MCF 10A (cell line): ENCODE data around the gene WWC2. TPM values are rescaled to one million over a fixed set of nuclear protein-coding genes. Genes with fewer than 3 reads are reported as not detected.

ENCODE experiments used
- BruUV-seq: library from RNA; stranded (reverse); fragments of 400-500 nt; replicated peaks from 2 replicates; lab custom pipeline; 2021; lab: Mats Ljungman, UMichigan
- CTCF ChIA-PET: fragments of 300-600 bp; sonication (Branson Sonifier 250); formaldehyde crosslinking; extraction: SDS; loops from one replicate; lab custom pipeline; 2021; ENCODE audit warnings: antibody characterized with exemption, inconsistent platforms; lab: Yijun Ruan, JAX
- POLR2A ChIA-PET: fragments of 300-600, 350-650 bp; sonication (Branson Sonifier 250); formaldehyde crosslinking; extraction: SDS; loops from one replicate; lab custom pipeline; 2020; ENCODE audit warnings: antibody characterized with exemption, inconsistent platforms; lab: Yijun Ruan, JAX
- DNase-seq: peaks from one replicate; pipeline ENCODE4 v3.0.0-alpha.2; 2018; ENCODE audit not compliant: unreplicated experiment
- H3K27ac Mint-ChIP-seq: one replicate; pipeline ENCODE4 v1.8.0; 2022; ENCODE audit warnings: mild to moderate bottlenecking, low read depth, mixed read lengths; ENCODE audit not compliant: unreplicated experiment
- H3K27me3 Mint-ChIP-seq: one replicate; pipeline ENCODE4 v1.8.0; 2022; ENCODE audit warnings: mixed read lengths; ENCODE audit not compliant: insufficient read depth, unreplicated experiment
- H3K36me3 Mint-ChIP-seq: one replicate; pipeline ENCODE4 v1.8.0; 2022; ENCODE audit warnings: mild to moderate bottlenecking, moderate library complexity, mixed read lengths; ENCODE audit not compliant: insufficient read depth, unreplicated experiment
- H3K4me1 Mint-ChIP-seq: one replicate; pipeline ENCODE4 v1.8.0; 2022; ENCODE audit warnings: mixed read lengths; ENCODE audit not compliant: insufficient read depth, unreplicated experiment
- H3K4me3 Mint-ChIP-seq: one replicate; pipeline ENCODE4 v1.8.0; 2022; ENCODE audit warnings: mild to moderate bottlenecking, moderate library complexity, mixed read lengths; ENCODE audit not compliant: unreplicated experiment
- H3K9me3 Mint-ChIP-seq: one replicate; pipeline ENCODE4 v1.8.0; 2022; ENCODE audit warnings: mixed read lengths; ENCODE audit not compliant: unreplicated experiment
- intact Hi-C: fragments of 100-400 bp; cut with micrococcal nuclease; formaldehyde crosslinking; loops from 2 replicates; pipeline ENCODE4 v1.14.1; 2022
- total RNA-seq: library from RNA; stranded (reverse); gene quantifications from 2 replicates; pipeline ENCODE4 v1.2.3, GENCODE V29; 2022
- TF ChIP-seq, protein P1 (sequence below): fragments of 200-600 bp; IDR thresholded peaks from one replicate; pipeline ENCODE4 v1.8.0; 2022; ENCODE audit warnings: antibody characterized with exemption, mild to moderate bottlenecking; ENCODE audit not compliant: unreplicated experiment

Gene WWC2
- total RNA-seq, 1 experiment from 2014 or later: 42.4 TPM

DNA sequence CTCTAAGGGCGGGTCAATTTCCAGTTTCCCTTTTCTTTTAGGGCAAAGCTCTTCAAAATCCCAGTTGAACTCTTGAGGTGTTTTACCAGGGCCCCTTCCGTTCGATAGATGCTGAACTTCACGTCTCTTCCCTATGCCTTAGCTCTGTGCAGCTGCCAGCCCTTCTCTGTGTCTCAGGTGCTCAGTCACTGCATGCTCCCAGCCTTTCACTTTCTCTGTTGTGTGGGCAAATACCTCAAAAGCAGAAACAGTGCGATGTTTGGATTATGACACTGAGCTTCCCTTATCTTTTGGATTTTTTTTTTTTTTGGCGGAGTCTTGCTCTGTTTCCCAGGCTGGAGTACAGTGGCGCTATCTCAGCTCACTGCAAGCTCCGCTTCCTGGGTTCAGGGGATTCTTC is 112.5 kb downstream of the WWC2 start:
- TF ChIP-seq, protein P1, sequence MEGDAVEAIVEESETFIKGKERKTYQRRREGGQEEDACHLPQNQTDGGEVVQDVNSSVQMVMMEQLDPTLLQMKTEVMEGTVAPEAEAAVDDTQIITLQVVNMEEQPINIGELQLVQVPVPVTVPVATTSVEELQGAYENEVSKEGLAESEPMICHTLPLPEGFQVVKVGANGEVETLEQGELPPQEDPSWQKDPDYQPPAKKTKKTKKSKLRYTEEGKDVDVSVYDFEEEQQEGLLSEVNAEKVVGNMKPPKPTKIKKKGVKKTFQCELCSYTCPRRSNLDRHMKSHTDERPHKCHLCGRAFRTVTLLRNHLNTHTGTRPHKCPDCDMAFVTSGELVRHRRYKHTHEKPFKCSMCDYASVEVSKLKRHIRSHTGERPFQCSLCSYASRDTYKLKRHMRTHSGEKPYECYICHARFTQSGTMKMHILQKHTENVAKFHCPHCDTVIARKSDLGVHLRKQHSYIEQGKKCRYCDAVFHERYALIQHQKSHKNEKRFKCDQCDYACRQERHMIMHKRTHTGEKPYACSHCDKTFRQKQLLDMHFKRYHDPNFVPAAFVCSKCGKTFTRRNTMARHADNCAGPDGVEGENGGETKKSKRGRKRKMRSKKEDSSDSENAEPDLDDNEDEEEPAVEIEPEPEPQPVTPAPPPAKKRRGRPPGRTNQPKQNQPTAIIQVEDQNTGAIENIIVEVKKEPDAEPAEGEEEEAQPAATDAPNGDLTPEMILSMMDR: no peak
- ChIA-PET CTCF (interaction anchor here (0.6 kb wide), 1 partner anchor 52 kb away, joined by 3 read pairs; no protein-coding TSS in a partner anchor), POLR2A (no interaction called here)
- Mint-ChIP-seq H3K9me3 (no peaks in the 10 kb centered on the region), H3K27me3 (no peaks in the 10 kb centered on the region), H3K4me1 (peaks cover 3% of the 10 kb centered on the region), H3K36me3 (peaks cover 18% of the 10 kb centered on the region), H3K4me3 (no peak overlapping the region), H3K27ac (no peak overlapping the region)
- BruUV-seq: no TSS peak
- intact Hi-C loops: no loop called here
- no peak for DNase-seq

DNA sequence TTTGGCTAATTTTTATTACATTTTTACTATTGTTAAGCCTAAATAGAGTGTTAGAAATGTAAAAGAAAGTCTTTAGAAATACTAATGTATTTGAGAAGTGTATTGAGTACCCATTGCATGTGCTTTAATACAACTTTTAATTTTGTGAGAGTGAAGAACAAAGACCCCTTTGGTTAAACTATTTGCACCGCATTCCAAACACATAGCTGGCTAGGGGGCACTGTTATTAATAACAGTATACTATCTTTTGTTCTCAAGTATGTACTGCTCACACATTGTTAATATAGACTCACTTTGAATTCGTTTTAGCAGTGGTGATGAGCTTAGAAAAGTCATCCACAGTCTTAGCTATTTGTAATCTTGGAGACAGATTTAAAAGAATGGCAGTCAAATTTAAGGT is 114.9 kb downstream of the WWC2 start:
- TF ChIP-seq, protein P1: no peak
- Mint-ChIP-seq H3K27me3 (no peaks in the 10 kb centered on the region), H3K36me3 (peaks cover 5% of the 10 kb centered on the region), H3K27ac (no peak overlapping the region), H3K4me1 (peaks cover 13% of the 10 kb centered on the region), H3K9me3 (no peaks in the 10 kb centered on the region), H3K4me3 (no peak overlapping the region)
- DNase-seq: no peak
- no TSS peak for BruUV-seq
- intact Hi-C loops: no loop called here
- ChIA-PET CTCF (interaction anchor here (1.1 kb wide), 1 partner anchor 42 kb away, joined by 3 read pairs; no protein-coding TSS in a partner anchor), POLR2A (no interaction called here)

DNA sequence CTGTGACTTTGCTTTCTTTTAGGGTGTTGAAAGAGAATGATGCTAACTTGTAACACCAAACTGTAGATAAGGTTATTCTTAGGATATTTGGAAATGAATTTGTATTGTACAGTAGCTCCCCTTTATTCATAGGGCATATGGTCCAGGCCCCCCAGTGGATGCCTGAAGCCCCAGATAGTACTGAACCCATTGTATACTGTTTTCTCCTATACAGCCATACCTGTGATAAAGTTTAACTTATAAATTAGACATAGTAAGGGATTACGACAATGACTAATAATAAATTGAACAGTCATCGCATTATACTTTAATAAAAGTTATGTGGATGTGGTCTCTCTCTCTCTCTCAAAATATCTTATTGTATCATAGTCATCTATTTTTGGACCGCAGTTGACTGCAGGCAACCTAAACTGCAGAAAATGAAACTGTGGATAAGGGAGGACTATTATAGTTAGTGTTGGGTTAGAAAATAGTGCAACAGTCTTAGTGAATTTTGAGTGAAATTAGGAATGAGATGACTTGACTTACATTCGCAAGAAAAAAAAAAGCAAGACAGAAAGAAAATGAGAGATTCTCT is 115.9 kb downstream of the WWC2 start:
- TF ChIP-seq, protein P1: no peak
- Mint-ChIP-seq H3K4me1 (peaks cover 20% of the 10 kb centered on the region), H3K4me3 (no peak overlapping the region), H3K36me3 (peaks cover 5% of the 10 kb centered on the region), H3K27ac (no peak overlapping the region), H3K27me3 (no peaks in the 10 kb centered on the region), H3K9me3 (no peaks in the 10 kb centered on the region)
- no peak for DNase-seq
- ChIA-PET CTCF (interaction anchor here (1.0 to 1.5 kb wide), 2 partner anchors 35 to 277 kb away, joined by 3 to 6 read pairs; no protein-coding TSS in a partner anchor), POLR2A (interaction anchor here (0.8 kb wide), 1 partner anchor 14 kb away, joined by 3 read pairs; no protein-coding TSS in a partner anchor)
- no TSS peak for BruUV-seq
- intact Hi-C loops: no loop called here

DNA sequence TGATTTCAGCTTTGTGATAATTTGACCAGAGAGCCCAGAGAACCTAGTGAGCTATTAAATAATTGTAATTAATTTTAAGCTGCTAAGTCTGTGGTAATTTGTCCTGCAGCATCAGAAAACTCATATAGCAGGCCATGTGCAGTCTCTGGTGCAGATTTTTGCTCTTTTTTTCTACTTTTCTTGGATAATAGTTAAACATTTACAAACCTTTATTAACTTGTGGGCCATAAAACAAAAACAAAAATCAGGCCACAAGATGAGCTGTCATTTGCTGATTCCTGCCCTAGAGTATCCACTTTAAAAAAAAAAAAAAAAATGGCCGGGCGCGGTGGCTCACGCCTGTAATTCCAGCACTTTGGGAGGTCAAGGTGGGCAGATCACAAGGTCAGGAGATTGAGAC is 121.2 kb downstream of the WWC2 start:
- no peaks in the 10 kb centered on the region for H3K9me3 Mint-ChIP-seq
- no peak for DNase-seq
- intact Hi-C loops: no loop called here

More for the DNA sequence above, 121.2 kb downstream of the WWC2 start:
- TF ChIP-seq, protein P1: no peak
- no peak overlapping the region for H3K27ac Mint-ChIP-seq
- ChIA-PET POLR2A (interaction anchor here (0.7 kb wide), 1 partner anchor 110 kb away, joined by 3 read pairs; no protein-coding TSS in a partner anchor), CTCF (interaction anchor here (0.5 to 0.8 kb wide), 2 partner anchors 36 to 146 kb away, joined by 3 to 4 read pairs; no protein-coding TSS in a partner anchor)
- H3K27me3 Mint-ChIP-seq: no peaks in the 10 kb centered on the region
- no TSS peak for BruUV-seq
- H3K4me1 Mint-ChIP-seq: peaks cover 20% of the 10 kb centered on the region
- H3K4me3 Mint-ChIP-seq: no peak overlapping the region
- H3K36me3 Mint-ChIP-seq: peaks cover 19% of the 10 kb centered on the region
